Liver (tissue), 9 donors: ENCODE results near the gene TNIP1. TPM values are rescaled to one million over a fixed set of nuclear protein-coding genes. Genes with fewer than 3 reads are reported as not detected.
A peak's percentile ranks its signal among the peaks of the same experiment; 100 is the strongest.

Experiments used
- DNase-seq: peaks from one replicate; pipeline ENCODE4 v3.0.0-alpha.2; 2017; ENCODE audit warnings: low spot score
- H3K27ac ChIP-seq, 2 donors: one replicate each; pipeline ENCODE4 v1.7.0; 2013; ENCODE audit warnings: inconsistent platforms in 2 of 2, low read length in 2 of 2, control low read depth in 1 of 2, low read depth in 1 of 2, mild to moderate bottlenecking in 1 of 2
- H3K27me3 ChIP-seq, 4 donors: one replicate each; pipeline versions ENCODE4 v1.6.1 to v1.7.0; 2013; ENCODE audit warnings: low read length in 3 of 4, inconsistent platforms in 1 of 4, mild to moderate bottlenecking in 1 of 4, moderate library complexity in 1 of 4; ENCODE audit not compliant: control insufficient read depth in 4 of 4, insufficient read depth in 4 of 4
- H3K36me3 ChIP-seq, 4 donors: one replicate each; pipeline versions ENCODE4 v1.6.1 to v1.7.0; 2013; ENCODE audit warnings: low read length in 3 of 4, mild to moderate bottlenecking in 3 of 4, low read depth in 1 of 4, moderate library complexity in 1 of 4; ENCODE audit not compliant: control insufficient read depth in 4 of 4, insufficient read depth in 3 of 4
- H3K4me1 ChIP-seq, 4 donors: one replicate each; pipeline versions ENCODE4 v1.6.1 to v1.7.0; 2013; ENCODE audit warnings: low read length in 3 of 4, mild to moderate bottlenecking in 3 of 4, moderate library complexity in 1 of 4; ENCODE audit not compliant: control insufficient read depth in 4 of 4, insufficient read depth in 4 of 4
- H3K4me3 ChIP-seq, 3 donors: one replicate each; pipeline versions ENCODE4 v1.6.1 to v1.7.0; 2013; ENCODE audit warnings: low read length in 3 of 3, control low read depth in 1 of 3, low read depth in 1 of 3, mild to moderate bottlenecking in 1 of 3
- H3K9ac ChIP-seq, 2 donors: one replicate each; pipeline ENCODE4 v1.7.0; 2013; ENCODE audit warnings: low read length in 2 of 2, mild to moderate bottlenecking in 2 of 2, moderate library complexity in 2 of 2, control low read depth in 1 of 2, low read depth in 1 of 2
- H3K9me3 ChIP-seq, 4 donors: one replicate each; pipeline versions ENCODE4 v1.6.1 to v1.7.0; 2013; ENCODE audit warnings: low read length in 3 of 4; ENCODE audit not compliant: control insufficient read depth in 4 of 4
- ATF3 ChIP-seq: IDR thresholded peaks from 2 replicates; pipeline ENCODE4 v1.6.1; 2016; ENCODE audit warnings: antibody characterized with exemption
- CTCF ChIP-seq: fragments of 150-350 bp; IDR thresholded peaks from 2 replicates; pipeline ENCODE4 v1.5.1; 2017; ENCODE audit warnings: improper control_type of control experiment, low read depth, low read length; ENCODE audit not compliant: missing input control
- EGR1 ChIP-seq, 2 donors: IDR thresholded peaks; 2 replicates each; pipeline ENCODE4 v1.6.1; 2016 to 2018; ENCODE audit warnings: antibody characterized with exemption in 2 of 2, low read depth in 2 of 2
- FOXA2 ChIP-seq: IDR thresholded peaks from 2 replicates; pipeline ENCODE4 v1.6.1; 2016; ENCODE audit warnings: antibody characterized with exemption
- GABPA ChIP-seq, 2 donors: IDR thresholded peaks in 1 of 2; conservative IDR thresholded peaks in 1 of 2; 2 replicates each; pipeline ENCODE4 v1.6.1; 2016; ENCODE audit warnings: antibody characterized with exemption in 2 of 2, mild to moderate bottlenecking in 1 of 2, moderate library complexity in 1 of 2
- HNF4A ChIP-seq, 2 donors: conservative IDR thresholded peaks; 2 replicates each; pipeline ENCODE4 v1.6.1; 2016; ENCODE audit warnings: antibody characterized with exemption in 2 of 2, mild to moderate bottlenecking in 2 of 2
- HNF4G ChIP-seq: IDR thresholded peaks from 2 replicates; pipeline ENCODE4 v1.6.1; 2016; ENCODE audit warnings: antibody characterized with exemption
- JUND ChIP-seq, 2 donors: IDR thresholded peaks; 2 replicates each; pipeline ENCODE4 v1.6.1; 2016; ENCODE audit warnings: antibody characterized with exemption in 2 of 2
- MAX ChIP-seq: IDR thresholded peaks from 2 replicates; pipeline ENCODE4 v1.6.1; 2016; ENCODE audit warnings: antibody characterized with exemption
- NR2F2 ChIP-seq: IDR thresholded peaks from 2 replicates; pipeline ENCODE4 v1.6.1; 2016; ENCODE audit warnings: antibody characterized with exemption
- RAD21 ChIP-seq, 2 donors: IDR thresholded peaks; 2 replicates each; pipeline ENCODE4 v1.6.1; 2016; ENCODE audit warnings: antibody characterized with exemption in 2 of 2, mild to moderate bottlenecking in 2 of 2
- REST ChIP-seq: IDR thresholded peaks from 2 replicates; pipeline ENCODE4 v1.6.1; 2016; ENCODE audit warnings: antibody characterized with exemption, mild to moderate bottlenecking
- RXRA ChIP-seq, 2 donors: IDR thresholded peaks; 2 replicates each; pipeline ENCODE4 v1.6.1; 2017 to 2018; ENCODE audit warnings: antibody characterized with exemption in 2 of 2, mild to moderate bottlenecking in 1 of 2
- YY1 ChIP-seq: IDR thresholded peaks from 2 replicates; pipeline ENCODE4 v1.6.1; 2016; ENCODE audit warnings: antibody characterized with exemption, mild to moderate bottlenecking
- WGBS: extraction: QIAGEN DNeasy Blood & Tissue Kit; methylation state at CpG from one replicate; pipeline ENCODE4 v1.1.7; 2013; 5-methylcytosine and 5-hydroxymethylcytosine counted together
- polyA plus RNA-seq, 2 donors: library from polyadenylated mRNA; stranded (reverse) in 1 of 2; unstranded in 1 of 2; fragments of 200-250 nt in 1 of 2; fragments of >200 nt in 1 of 2; fragmentation: Nextera tagmentation in 1 of 2; extraction: Ambion mirVana in 1 of 2; gene quantifications; one replicate each; pipeline versions ENCODE4 v1.2.1 to v1.2.3, GENCODE V29; 2013 to 2015
- total RNA-seq, 2 donors: library from RNA; depleted of rRNA; stranded (reverse); fragments of >200 nt; gene quantifications; one replicate each; pipeline ENCODE4 v1.2.3, GENCODE V29; 2014
- donor health status: healthy.
- donor health status: healthy.
- donor health status: healthy.
- donor health status: healthy.
- donor health status: healthy.

Gene TNIP1
- total and polyA plus RNA-seq, 4 donors = 33.2 to 101 (median 48.0) TPM

- TF ChIP-seq JUND (IDR thresholded peaks at IDR 0.05) (no peak), CTCF (no peak), HNF4A (conservative IDR thresholded peaks at IDR 0.05) (no peak), NR2F2 (no peak), RAD21 (IDR thresholded peaks at IDR 0.05) (no peak), EGR1 (IDR thresholded peaks at IDR 0.05; ENCODE audit: low read depth in 2 of 2) (no peak)
- Histone ChIP-seq H3K9me3 (no peaks in the 10 kb centered on the region), H3K27me3 (no peaks in the 10 kb centered on the region), H3K36me3 (no peaks in the 10 kb centered on the region), H3K9ac (no peak overlapping the region), H3K4me1 (peaks cover 0 to 5% (median 0%) of the 10 kb centered on the region in 4 donors), H3K4me3 (no peak overlapping the region), H3K27ac (no peak overlapping the region)
- WGBS = 97% methylated on average over 6 of the region's 6 CpGs
- no peak for DNase-seq
These were observed 88.1 kb downstream of the TNIP1 start for GRCh38 chr5:150992705-150993104.

- 75% methylated on average over 3 of the region's 3 CpGs for WGBS
- Histone ChIP-seq H3K36me3 (no peaks in the 10 kb centered on the region), H3K9ac (no peak overlapping the region), H3K9me3 (no peaks in the 10 kb centered on the region), H3K4me1 (peaks cover 0 to 5% (median 0%) of the 10 kb centered on the region in 4 donors), H3K4me3 (no peak overlapping the region), H3K27ac (no peak overlapping the region), H3K27me3 (no peaks in the 10 kb centered on the region)
- DNase-seq = no peak
- TF ChIP-seq RAD21 (IDR thresholded peaks at IDR 0.05) (peak in 1 of 2 donors; percentile 26), CTCF (peak; percentile 4), RXRA (IDR thresholded peaks at IDR 0.05) (no peak), YY1 (no peak)
These were observed 91.1 kb downstream of the TNIP1 start for GRCh38 chr5:150989695-150990094.

- Histone ChIP-seq H3K9me3 (peaks cover 0 to 5% (median 4%) of the 10 kb centered on the region in 4 donors), H3K36me3 (no peaks in the 10 kb centered on the region), H3K9ac (no peak overlapping the region), H3K4me1 (no peaks in the 10 kb centered on the region), H3K4me3 (no peak overlapping the region), H3K27me3 (no peaks in the 10 kb centered on the region), H3K27ac (no peak overlapping the region)
- no peak for TF ChIP-seq RAD21 (IDR thresholded peaks at IDR 0.05)
- TF ChIP-seq JUND (IDR thresholded peaks at IDR 0.05) = no peak
- TF ChIP-seq REST = no peak
- no peak for TF ChIP-seq GABPA (IDR thresholded peaks at IDR 0.05 in 1 of 2, conservative IDR thresholded peaks at IDR 0.05 in 1 of 2)
- no peak for TF ChIP-seq MAX
- TF ChIP-seq NR2F2 = no peak
- no peak for TF ChIP-seq YY1
- no peak for TF ChIP-seq EGR1 (IDR thresholded peaks at IDR 0.05; ENCODE audit: low read depth in 2 of 2)
- TF ChIP-seq HNF4G = no peak
- no peak for TF ChIP-seq FOXA2
- TF ChIP-seq ATF3 = no peak
- TF ChIP-seq CTCF = no peak
- no peak for TF ChIP-seq HNF4A (conservative IDR thresholded peaks at IDR 0.05)
- DNase-seq = no peak
- WGBS = 73% methylated on average over 3 of the region's 3 CpGs
These were observed 93.1 kb downstream of the TNIP1 start for GRCh38 chr5:150987746-150988145.
